Measurements from ENCODE around the gene FAHD2A.

- no peak for TF ChIP-seq ZNF274 (IDR thresholded peaks at IDR 0.05; ENCODE audit: low read depth, low read length)
- TF ChIP-seq SUZ12 (IDR thresholded peaks at IDR 0.05; ENCODE audit: extremely low read depth, insufficient read depth, insufficient read length): no peak
- no peak for TF ChIP-seq YY1 (IDR thresholded peaks at IDR 0.05; ENCODE audit: insufficient read depth, insufficient read length)
Observed at GRCh38 chr2:95388091-95388692, 14.3 kb upstream of the FAHD2A start.

Measured in NT2/D1 (cell line).